K562 (cell line): ENCODE measurements around the gene IDI2. TPM values are rescaled to one million over a fixed set of nuclear protein-coding genes. Genes with fewer than 3 reads are reported as not detected.

Source experiments
- ATF7 ChIP-seq: fragments of 450-650 bp; IDR thresholded peaks from 2 replicates; pipeline ENCODE4 v1.7.1; 2014; ENCODE audit warnings: mild to moderate bottlenecking, moderate library complexity
- CBX3 ChIP-seq, 2 experiments: IDR thresholded peaks; 1 replicate in 1 of 2; 2 replicates in 1 of 2; pipeline ENCODE4 v1.6.1; 2012; ENCODE audit warnings: inconsistent platforms in 2 of 2, low read length in 2 of 2, borderline replicate concordance in 1 of 2, control low read depth in 1 of 2
- CREB3 ChIP-seq: fragments of 450-650 bp; conservative IDR thresholded peaks from 2 replicates; pipeline ENCODE4 v1.6.1; 2016; ENCODE audit warnings: missing genetic modification characterization, low read depth, mild to moderate bottlenecking, missing compliant biosample characterization, moderate library complexity
- DDX20 ChIP-seq: fragments of 450-650 bp; IDR thresholded peaks from 2 replicates; pipeline ENCODE4 v1.6.1; 2016; ENCODE audit warnings: missing genetic modification characterization, low read depth, mild to moderate bottlenecking, missing compliant biosample characterization, moderate library complexity
- KHSRP ChIP-seq: fragments of 450-650 bp; IDR thresholded peaks from 2 replicates; pipeline ENCODE4 v1.6.1; 2017
- MYNN ChIP-seq, 2 experiments: sonication (generic); formaldehyde crosslinking in 1 of 2; IDR thresholded peaks; 2 replicates each; pipeline versions ENCODE4 v1.5.0 to v1.6.1; 2016 to 2020; ENCODE audit warnings: antibody characterized with exemption in 1 of 2, missing genetic modification reagents in 1 of 2
- NCOR1 ChIP-seq: fragments of 450-650 bp; IDR thresholded peaks from 2 replicates; pipeline ENCODE4 v1.6.1; 2016; ENCODE audit warnings: mild to moderate bottlenecking, moderate library complexity
- NR4A1 ChIP-seq, 2 experiments: fragments of 250-450 bp in 1 of 2; fragments of 450-650 bp in 1 of 2; sonication (Bioruptor Pico) in 1 of 2; IDR thresholded peaks; 2 replicates each; pipeline versions ENCODE4 v1.4.0 to v1.6.1; 2016 to 2020; ENCODE audit warnings: mild to moderate bottlenecking in 2 of 2, missing compliant biosample characterization in 1 of 2, missing genetic modification characterization in 1 of 2, moderate library complexity in 1 of 2
- PHF20 ChIP-seq: fragments of 450-650 bp; IDR thresholded peaks from 2 replicates; pipeline ENCODE4 v1.6.1; 2018; ENCODE audit not compliant: partially characterized antibody
- PHF21A ChIP-seq: fragments of 450-650 bp; IDR thresholded peaks from 2 replicates; pipeline ENCODE4 v1.6.1; 2017; ENCODE audit warnings: low read depth, borderline replicate concordance
- SLC30A9 ChIP-seq: fragments of 250-450 bp; sonication (Bioruptor Pico); IDR thresholded peaks from 2 replicates; pipeline ENCODE4 v1.8.0; 2022; ENCODE audit warnings: mild to moderate bottlenecking, moderate library complexity
- XRCC5 ChIP-seq: fragments of 200-400 bp; formaldehyde crosslinking; IDR thresholded peaks from 2 replicates; pipeline ENCODE4 v1.6.1; 2017; ENCODE audit warnings: low read depth, mild to moderate bottlenecking, low read length
- ZC3H8 ChIP-seq: fragments of 450-650 bp; IDR thresholded peaks from 2 replicates; pipeline ENCODE4 v1.6.1; 2017
- ZNF133 ChIP-seq: fragments of 250-450 bp; sonication (Bioruptor Pico); IDR thresholded peaks from 2 replicates; pipeline ENCODE4 v1.4.0; 2020; ENCODE audit warnings: mild to moderate bottlenecking
- ZNF146 ChIP-seq: IDR thresholded peaks from one replicate; pipeline ENCODE4 v1.6.1; 2018; ENCODE audit warnings: missing compliant biosample characterization; ENCODE audit not compliant: unreplicated experiment
- polyA plus RNA-seq, 8 experiments: library from polyadenylated mRNA; depleted of rRNA in 4 of 8; stranded (reverse) in 5 of 8; unstranded in 3 of 8; fragments of >200 nt; fragmentation: Nextera tagmentation in 2 of 8; fragmentation: Illumina TruSeq in 1 of 8; extraction: Ambion mirVana in 2 of 8; extraction: Trizol in 1 of 8; gene quantifications; 2 replicates each; pipeline versions ENCODE4 v1.2.1 to v1.2.3, GENCODE V29; 2011 to 2014; ENCODE audit warnings: inconsistent platforms in 1 of 8, missing spikeins in 1 of 8
- total RNA-seq, 7 experiments: library from RNA; depleted of rRNA in 6 of 7; stranded (reverse); fragments of >200 nt in 6 of 7; fragmentation: Illumina TruSeq in 2 of 7; extraction: Trizol in 2 of 7; gene quantifications; 2 replicates each; pipeline versions ENCODE4 v1.2.1 to v1.2.3, GENCODE V29; 2011 to 2021; ENCODE audit warnings: low replicate concordance in 1 of 7
- TF ChIP-seq, protein P1 (sequence below): fragments of 450-650 bp; IDR thresholded peaks from 2 replicates; pipeline ENCODE4 v1.6.1; 2017; ENCODE audit warnings: antibody characterized with exemption, mild to moderate bottlenecking
- TF ChIP-seq, protein P2 (sequence below): sonication (generic); formaldehyde crosslinking; IDR thresholded peaks from 2 replicates; pipeline ENCODE4 v1.8.0; 2022; ENCODE audit warnings: mild to moderate bottlenecking, missing genetic modification reagents
- TF ChIP-seq, protein P3 (sequence below), 2 experiments: fragments of 450-650 bp in 1 of 2; sonication (generic) in 1 of 2; formaldehyde crosslinking; conservative IDR thresholded peaks; 2 replicates each; pipeline versions ENCODE4 v1.4.0 to v1.8.1; 2020 to 2022; ENCODE audit warnings: mild to moderate bottlenecking in 1 of 2, missing genetic modification reagents in 1 of 2
- TF ChIP-seq, protein P4 (sequence below): fragments of 450-650 bp; IDR thresholded peaks from 2 replicates; pipeline ENCODE4 v1.6.1; 2016
- TF ChIP-seq, protein P5 (sequence below): fragments of 450-650 bp; conservative IDR thresholded peaks from 2 replicates; pipeline ENCODE4 v1.6.1; 2016; ENCODE audit warnings: missing genetic modification characterization, low read depth, mild to moderate bottlenecking, control low read depth, missing compliant biosample characterization

Gene IDI2
- total and polyA plus RNA-seq, 9 of the 15 experiments (the other 6 are each of a cell fraction or from before 2014, with no cell fraction given) = not detected

DNA sequence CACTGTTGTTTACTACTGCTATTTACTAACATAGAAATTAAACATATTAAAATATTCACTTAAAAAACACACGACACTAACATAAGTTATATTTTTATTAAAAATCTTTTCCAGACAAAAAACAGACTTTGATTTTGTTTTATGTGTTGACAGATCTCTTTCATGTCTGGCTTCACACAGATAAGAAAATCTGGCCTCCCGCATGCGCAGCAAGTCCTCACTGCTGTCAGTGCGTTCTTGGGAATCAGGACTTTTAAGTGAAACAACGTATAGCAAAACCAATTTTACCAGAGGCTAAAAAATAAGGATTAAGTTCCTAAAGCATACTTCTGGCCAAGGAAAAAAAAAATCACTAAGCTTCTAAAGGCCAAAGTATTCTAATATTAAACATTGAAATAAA is 24.5 kb upstream of the IDI2 start (continued):
- TF ChIP-seq NCOR1 (peak; percentile 70), DDX20 (no peak), ZNF146 (CRISPR knock-in tag) (no peak), KHSRP (no peak), PHF20 (no peak), SLC30A9 (CRISPR knock-in tag) (no peak), CREB3 (tag) (no peak), NR4A1 (CRISPR knock-in tag; IDR thresholded peaks at IDR 0.05) (no peak), NR4A1 (tag; IDR thresholded peaks at IDR 0.05) (no peak), CBX3 (IDR thresholded peaks at IDR 0.05; ENCODE audit: borderline replicate concordance in 1 of 2, low read length in 2 of 2) (no peak), ZC3H8 (no peak), XRCC5 (no peak), ATF7 (no peak), ZNF133 (no peak), MYNN (IDR thresholded peaks at IDR 0.05) (0 out of 2 replicates have a peak, but pooled peaks have one; percentile 52), MYNN (CRISPR knock-in tag; IDR thresholded peaks at IDR 0.05) (no peak), PHF21A (no peak)
- TF ChIP-seq, protein P1, sequence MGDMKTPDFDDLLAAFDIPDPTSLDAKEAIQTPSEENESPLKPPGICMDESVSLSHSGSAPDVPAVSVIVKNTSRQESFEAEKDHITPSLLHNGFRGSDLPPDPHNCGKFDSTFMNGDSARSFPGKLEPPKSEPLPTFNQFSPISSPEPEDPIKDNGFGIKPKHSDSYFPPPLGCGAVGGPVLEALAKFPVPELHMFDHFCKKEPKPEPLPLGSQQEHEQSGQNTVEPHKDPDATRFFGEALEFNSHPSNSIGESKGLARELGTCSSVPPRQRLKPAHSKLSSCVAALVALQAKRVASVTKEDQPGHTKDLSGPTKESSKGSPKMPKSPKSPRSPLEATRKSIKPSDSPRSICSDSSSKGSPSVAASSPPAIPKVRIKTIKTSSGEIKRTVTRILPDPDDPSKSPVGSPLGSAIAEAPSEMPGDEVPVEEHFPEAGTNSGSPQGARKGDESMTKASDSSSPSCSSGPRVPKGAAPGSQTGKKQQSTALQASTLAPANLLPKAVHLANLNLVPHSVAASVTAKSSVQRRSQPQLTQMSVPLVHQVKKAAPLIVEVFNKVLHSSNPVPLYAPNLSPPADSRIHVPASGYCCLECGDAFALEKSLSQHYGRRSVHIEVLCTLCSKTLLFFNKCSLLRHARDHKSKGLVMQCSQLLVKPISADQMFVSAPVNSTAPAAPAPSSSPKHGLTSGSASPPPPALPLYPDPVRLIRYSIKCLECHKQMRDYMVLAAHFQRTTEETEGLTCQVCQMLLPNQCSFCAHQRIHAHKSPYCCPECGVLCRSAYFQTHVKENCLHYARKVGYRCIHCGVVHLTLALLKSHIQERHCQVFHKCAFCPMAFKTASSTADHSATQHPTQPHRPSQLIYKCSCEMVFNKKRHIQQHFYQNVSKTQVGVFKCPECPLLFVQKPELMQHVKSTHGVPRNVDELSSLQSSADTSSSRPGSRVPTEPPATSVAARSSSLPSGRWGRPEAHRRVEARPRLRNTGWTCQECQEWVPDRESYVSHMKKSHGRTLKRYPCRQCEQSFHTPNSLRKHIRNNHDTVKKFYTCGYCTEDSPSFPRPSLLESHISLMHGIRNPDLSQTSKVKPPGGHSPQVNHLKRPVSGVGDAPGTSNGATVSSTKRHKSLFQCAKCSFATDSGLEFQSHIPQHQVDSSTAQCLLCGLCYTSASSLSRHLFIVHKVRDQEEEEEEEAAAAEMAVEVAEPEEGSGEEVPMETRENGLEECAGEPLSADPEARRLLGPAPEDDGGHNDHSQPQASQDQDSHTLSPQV = no peak
- TF ChIP-seq, protein P2, sequence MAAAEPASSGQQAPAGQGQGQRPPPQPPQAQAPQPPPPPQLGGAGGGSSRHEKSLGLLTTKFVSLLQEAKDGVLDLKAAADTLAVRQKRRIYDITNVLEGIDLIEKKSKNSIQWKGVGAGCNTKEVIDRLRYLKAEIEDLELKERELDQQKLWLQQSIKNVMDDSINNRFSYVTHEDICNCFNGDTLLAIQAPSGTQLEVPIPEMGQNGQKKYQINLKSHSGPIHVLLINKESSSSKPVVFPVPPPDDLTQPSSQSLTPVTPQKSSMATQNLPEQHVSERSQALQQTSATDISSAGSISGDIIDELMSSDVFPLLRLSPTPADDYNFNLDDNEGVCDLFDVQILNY (CRISPR knock-in tag) = no peak
- TF ChIP-seq, protein P3, sequence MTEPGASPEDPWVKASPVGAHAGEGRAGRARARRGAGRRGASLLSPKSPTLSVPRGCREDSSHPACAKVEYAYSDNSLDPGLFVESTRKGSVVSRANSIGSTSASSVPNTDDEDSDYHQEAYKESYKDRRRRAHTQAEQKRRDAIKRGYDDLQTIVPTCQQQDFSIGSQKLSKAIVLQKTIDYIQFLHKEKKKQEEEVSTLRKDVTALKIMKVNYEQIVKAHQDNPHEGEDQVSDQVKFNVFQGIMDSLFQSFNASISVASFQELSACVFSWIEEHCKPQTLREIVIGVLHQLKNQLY (CRISPR knock-in tag; conservative IDR thresholded peaks at IDR 0.05) = no peak
- TF ChIP-seq, protein P4, sequence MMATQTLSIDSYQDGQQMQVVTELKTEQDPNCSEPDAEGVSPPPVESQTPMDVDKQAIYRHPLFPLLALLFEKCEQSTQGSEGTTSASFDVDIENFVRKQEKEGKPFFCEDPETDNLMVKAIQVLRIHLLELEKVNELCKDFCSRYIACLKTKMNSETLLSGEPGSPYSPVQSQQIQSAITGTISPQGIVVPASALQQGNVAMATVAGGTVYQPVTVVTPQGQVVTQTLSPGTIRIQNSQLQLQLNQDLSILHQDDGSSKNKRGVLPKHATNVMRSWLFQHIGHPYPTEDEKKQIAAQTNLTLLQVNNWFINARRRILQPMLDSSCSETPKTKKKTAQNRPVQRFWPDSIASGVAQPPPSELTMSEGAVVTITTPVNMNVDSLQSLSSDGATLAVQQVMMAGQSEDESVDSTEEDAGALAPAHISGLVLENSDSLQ = no peak; the same call in 1 of the 2 replicates
- TF ChIP-seq, protein P5, sequence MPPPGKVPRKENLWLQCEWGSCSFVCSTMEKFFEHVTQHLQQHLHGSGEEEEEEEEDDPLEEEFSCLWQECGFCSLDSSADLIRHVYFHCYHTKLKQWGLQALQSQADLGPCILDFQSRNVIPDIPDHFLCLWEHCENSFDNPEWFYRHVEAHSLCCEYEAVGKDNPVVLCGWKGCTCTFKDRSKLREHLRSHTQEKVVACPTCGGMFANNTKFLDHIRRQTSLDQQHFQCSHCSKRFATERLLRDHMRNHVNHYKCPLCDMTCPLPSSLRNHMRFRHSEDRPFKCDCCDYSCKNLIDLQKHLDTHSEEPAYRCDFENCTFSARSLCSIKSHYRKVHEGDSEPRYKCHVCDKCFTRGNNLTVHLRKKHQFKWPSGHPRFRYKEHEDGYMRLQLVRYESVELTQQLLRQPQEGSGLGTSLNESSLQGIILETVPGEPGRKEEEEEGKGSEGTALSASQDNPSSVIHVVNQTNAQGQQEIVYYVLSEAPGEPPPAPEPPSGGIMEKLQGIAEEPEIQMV (tag) = no peak
